ENCODE measurements around the gene PPP1R15B.

Gene PPP1R15B

GRCh38 chr1:204359131-204359473 lies 52.5 kb downstream of the PPP1R15B start:
- peaks cover 11% of the 10 kb centered on the region for H3K4me1 ChIP-seq (ENCODE audit: insufficient read depth, low read length)
- H3K36me3 ChIP-seq (ENCODE audit: insufficient read depth, low read length): no peaks in the 10 kb centered on the region
- no peaks in the 10 kb centered on the region for H3K9me3 ChIP-seq (ENCODE audit: low read length)
- H3K9ac ChIP-seq (ENCODE audit: low read length): no peak overlapping the region
- peaks cover 0 to 16% of the 10 kb centered on the region in 2 donors for H3K27me3 ChIP-seq (ENCODE audit: control insufficient read depth in 1 of 2, insufficient read depth in 2 of 2, low read length in 2 of 2)
- H3K27ac ChIP-seq (ENCODE audit: low read depth, low read length): no peak overlapping the region
- no peak overlapping the region for H3K4me3 ChIP-seq (ENCODE audit: low read depth in 1 of 2, low read length in 2 of 2)

GRCh38 chr1:204358605-204359004 lies 53.0 kb downstream of the PPP1R15B start:
- H3K27ac ChIP-seq (ENCODE audit: low read depth, low read length): no peak overlapping the region
- H3K27me3 ChIP-seq (ENCODE audit: control insufficient read depth in 1 of 2, insufficient read depth in 2 of 2, low read length in 2 of 2): peaks cover 0 to 16% of the 10 kb centered on the region in 2 donors
- no peaks in the 10 kb centered on the region for H3K36me3 ChIP-seq (ENCODE audit: insufficient read depth, low read length)
- no peak overlapping the region for H3K9ac ChIP-seq (ENCODE audit: low read length)
- no peak overlapping the region for H3K4me3 ChIP-seq (ENCODE audit: low read depth in 1 of 2, low read length in 2 of 2)
- H3K9me3 ChIP-seq (ENCODE audit: low read length): no peaks in the 10 kb centered on the region
- H3K4me1 ChIP-seq (ENCODE audit: insufficient read depth, low read length): peaks cover 7% of the 10 kb centered on the region

GRCh38 chr1:204357551-204358490 lies 53.8 kb downstream of the PPP1R15B start:
- Histone ChIP-seq H3K9ac (ENCODE audit: low read length) (no peak overlapping the region), H3K27me3 (ENCODE audit: control insufficient read depth in 1 of 2, insufficient read depth in 2 of 2, low read length in 2 of 2) (peaks cover 0 to 11% of the 10 kb centered on the region in 2 donors)

GRCh38 chr1:204356997-204357396 lies 54.6 kb downstream of the PPP1R15B start:
- no peak overlapping the region for H3K9ac ChIP-seq (ENCODE audit: low read length)
- H3K36me3 ChIP-seq (ENCODE audit: insufficient read depth, low read length): no peaks in the 10 kb centered on the region
- no peaks in the 10 kb centered on the region for H3K4me1 ChIP-seq (ENCODE audit: insufficient read depth, low read length)
- no peaks in the 10 kb centered on the region for H3K9me3 ChIP-seq (ENCODE audit: low read length)
- H3K27me3 ChIP-seq (ENCODE audit: control insufficient read depth in 1 of 2, insufficient read depth in 2 of 2, low read length in 2 of 2): peaks cover 0 to 10% of the 10 kb centered on the region in 2 donors
- no peak overlapping the region for H3K27ac ChIP-seq (ENCODE audit: low read depth, low read length)
- H3K4me3 ChIP-seq (ENCODE audit: low read depth in 1 of 2, low read length in 2 of 2): no peak overlapping the region

More at GRCh38 chr1:204357551-204358490, 53.8 kb downstream of the PPP1R15B start:
- Histone ChIP-seq H3K27ac (ENCODE audit: low read depth, low read length) (no peak overlapping the region), H3K4me3 (ENCODE audit: low read depth in 1 of 2, low read length in 2 of 2) (peak overlapping the region in 1 of 2 donors; percentile 14), H3K9me3 (ENCODE audit: low read length) (no peaks in the 10 kb centered on the region), H3K4me1 (ENCODE audit: insufficient read depth, low read length) (peaks cover under 1% of the 10 kb centered on the region), H3K36me3 (ENCODE audit: insufficient read depth, low read length) (no peaks in the 10 kb centered on the region)

GRCh38 chr1:204355913-204356312 lies 55.7 kb downstream of the PPP1R15B start:
- H3K9me3 ChIP-seq (ENCODE audit: low read length): no peaks in the 10 kb centered on the region
- H3K27ac ChIP-seq (ENCODE audit: low read depth, low read length): no peak overlapping the region
- peaks cover 0 to 10% of the 10 kb centered on the region in 2 donors for H3K27me3 ChIP-seq (ENCODE audit: control insufficient read depth in 1 of 2, insufficient read depth in 2 of 2, low read length in 2 of 2)
- H3K36me3 ChIP-seq (ENCODE audit: insufficient read depth, low read length): no peaks in the 10 kb centered on the region
- H3K4me1 ChIP-seq (ENCODE audit: insufficient read depth, low read length): no peaks in the 10 kb centered on the region
- H3K4me3 ChIP-seq (ENCODE audit: low read depth in 1 of 2, low read length in 2 of 2): no peak overlapping the region
- no peak overlapping the region for H3K9ac ChIP-seq (ENCODE audit: low read length)

DNA sequence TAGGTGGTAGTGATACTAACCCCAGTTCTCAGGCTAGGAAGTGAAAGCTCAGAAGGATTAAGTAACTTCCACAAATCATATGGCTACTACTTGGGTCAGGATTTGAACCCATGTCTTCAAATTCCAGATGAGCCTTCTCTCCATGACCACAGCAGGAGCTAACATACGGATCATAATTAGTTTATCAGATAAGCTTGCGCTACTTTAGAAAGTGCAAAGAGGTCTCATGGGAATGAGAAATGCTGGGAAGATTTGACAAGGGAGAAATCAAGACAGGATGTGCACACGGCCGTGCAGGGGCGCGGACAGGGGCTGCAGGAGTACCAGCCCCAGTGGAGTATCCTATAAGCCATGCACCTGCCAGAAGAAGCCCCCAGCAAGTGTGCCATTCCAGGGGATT lies 57.0 kb downstream of the PPP1R15B start:
- no peaks in the 10 kb centered on the region for H3K4me1 ChIP-seq (ENCODE audit: insufficient read depth, low read length)
- H3K36me3 ChIP-seq (ENCODE audit: insufficient read depth, low read length): no peaks in the 10 kb centered on the region
- no peak overlapping the region for H3K4me3 ChIP-seq (ENCODE audit: low read depth in 1 of 2, low read length in 2 of 2)
- H3K27ac ChIP-seq (ENCODE audit: low read depth, low read length): no peak overlapping the region
- H3K9ac ChIP-seq (ENCODE audit: low read length): no peak overlapping the region
- H3K27me3 ChIP-seq (ENCODE audit: control insufficient read depth in 1 of 2, insufficient read depth in 2 of 2, low read length in 2 of 2): peaks cover 0 to 7% of the 10 kb centered on the region in 2 donors
- no peaks in the 10 kb centered on the region for H3K9me3 ChIP-seq (ENCODE audit: low read length)
